Measurements from ENCODE around the gene SPOCK2.

The SPOCK2 gene

DNA sequence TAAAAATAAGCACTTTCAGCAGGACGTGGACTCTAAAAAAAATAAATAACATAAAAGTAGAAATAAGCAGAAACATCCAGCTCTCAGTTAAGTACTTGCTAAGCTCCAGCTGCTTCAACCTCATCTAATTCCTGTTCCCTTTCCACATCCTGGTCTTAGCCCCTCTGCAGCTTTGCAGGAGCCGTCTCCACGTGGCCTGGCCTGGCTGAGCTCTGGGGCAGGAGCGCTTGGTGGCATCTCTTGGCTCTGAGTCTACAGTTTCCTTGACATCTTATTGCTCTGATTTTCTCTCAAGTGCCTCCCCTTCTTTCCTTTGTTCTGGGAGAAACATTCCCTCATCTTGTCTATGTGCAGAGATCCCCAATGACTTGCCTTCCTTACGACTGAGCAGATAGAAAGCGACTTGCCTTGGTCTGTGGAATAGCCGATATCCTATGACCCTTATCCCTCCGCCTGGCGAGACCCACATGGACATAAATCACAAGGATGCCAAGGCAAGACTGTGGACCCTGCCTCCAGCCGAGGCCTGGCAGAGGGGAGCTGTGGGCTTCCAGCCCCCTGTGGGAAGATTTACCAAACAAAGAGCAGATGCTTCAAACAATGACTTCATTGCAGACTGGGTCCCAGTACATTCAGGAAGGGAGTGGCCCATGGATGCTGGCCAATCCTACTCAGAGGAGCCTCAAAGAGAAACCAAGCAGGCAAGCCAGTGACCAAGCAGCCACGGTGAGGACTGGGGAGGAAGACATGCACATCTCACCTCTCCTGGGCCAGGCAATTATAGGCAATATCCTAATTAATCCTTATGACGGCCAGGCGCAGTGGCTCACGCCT, 61.9 kb downstream of the SPOCK2 start:
- no peak for DNase-seq

DNA sequence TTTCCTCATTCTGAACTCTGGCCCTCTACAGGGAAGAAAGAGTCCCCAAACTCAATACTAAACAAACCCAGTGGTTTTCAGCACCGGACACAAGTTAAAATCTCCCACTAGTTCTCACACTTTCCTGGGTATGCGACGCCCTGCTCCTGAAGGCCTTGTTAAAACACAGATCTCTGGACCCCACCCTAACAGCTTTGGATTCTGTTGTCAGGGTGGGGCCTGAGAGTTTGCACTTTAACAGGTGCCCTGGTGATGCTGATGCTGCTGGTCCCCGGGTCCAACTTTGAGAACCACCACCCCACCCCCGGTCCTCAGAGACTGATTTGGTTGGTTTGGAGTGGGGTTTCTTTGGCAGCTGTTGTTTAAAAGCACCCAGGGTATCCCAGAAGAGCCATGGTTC, 62.5 kb downstream of the SPOCK2 start:
- DNase-seq, result no peak

DNA sequence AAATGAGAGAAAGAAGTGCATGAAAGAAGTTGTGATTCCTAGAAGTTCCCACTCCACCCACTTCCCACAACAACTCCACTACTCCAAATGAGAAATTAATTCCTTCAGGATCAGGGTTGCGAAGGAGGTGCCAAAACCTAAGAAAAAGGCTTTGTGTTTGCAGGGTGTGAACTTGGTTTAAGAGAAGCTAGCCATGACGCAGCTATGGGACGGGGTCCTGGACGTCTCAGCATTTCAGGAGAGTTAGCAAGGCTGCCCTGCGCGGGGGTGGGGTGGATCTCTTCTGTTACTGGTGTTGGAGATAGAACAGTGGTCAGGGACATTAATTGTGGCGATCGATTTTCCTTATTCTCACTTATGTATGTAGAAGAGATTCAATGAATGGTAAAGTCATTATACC, 63.0 kb downstream of the SPOCK2 start:
- DNase-seq, result no peak

DNA sequence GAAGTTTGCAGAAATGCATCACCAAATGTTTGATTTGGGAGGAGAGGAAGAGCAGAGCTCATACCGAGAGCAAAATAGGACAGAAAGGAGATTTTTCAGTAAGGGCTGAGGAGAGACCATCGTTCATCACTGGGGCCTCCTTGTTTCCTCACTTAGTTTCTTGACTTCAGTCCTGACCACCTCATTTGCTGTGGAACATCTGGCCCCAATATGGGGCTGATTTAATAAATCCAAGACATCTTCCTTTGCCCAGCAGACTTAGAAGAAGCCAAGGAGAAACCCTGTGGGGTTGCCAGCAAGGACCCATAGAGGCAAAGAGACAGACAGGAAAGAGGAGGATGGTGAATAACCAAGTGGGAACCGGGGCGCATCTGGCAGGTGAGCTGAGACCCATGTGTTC, 63.8 kb downstream of the SPOCK2 start:
- no peak for DNase-seq

DNA sequence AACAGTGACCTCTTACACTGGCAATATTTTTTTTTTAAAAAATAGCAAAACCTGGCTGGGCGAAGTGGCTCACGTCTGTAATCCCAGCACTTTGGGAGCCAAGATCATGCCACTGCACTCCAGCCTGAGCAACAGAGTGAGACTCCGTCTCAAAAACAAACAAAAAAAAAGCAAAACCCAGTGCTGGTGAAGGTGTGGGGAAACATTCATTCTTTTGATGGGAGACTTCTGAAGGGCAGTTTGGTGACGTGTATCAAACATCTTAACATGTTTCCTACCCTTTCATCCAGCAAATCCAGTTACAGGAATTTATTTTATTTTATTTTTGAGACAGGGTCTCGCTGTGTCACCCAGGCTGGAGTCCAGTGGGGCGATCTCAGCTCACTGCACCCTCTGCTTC, 66.1 kb downstream of the SPOCK2 start:
- DNase-seq, result no peak

DNA sequence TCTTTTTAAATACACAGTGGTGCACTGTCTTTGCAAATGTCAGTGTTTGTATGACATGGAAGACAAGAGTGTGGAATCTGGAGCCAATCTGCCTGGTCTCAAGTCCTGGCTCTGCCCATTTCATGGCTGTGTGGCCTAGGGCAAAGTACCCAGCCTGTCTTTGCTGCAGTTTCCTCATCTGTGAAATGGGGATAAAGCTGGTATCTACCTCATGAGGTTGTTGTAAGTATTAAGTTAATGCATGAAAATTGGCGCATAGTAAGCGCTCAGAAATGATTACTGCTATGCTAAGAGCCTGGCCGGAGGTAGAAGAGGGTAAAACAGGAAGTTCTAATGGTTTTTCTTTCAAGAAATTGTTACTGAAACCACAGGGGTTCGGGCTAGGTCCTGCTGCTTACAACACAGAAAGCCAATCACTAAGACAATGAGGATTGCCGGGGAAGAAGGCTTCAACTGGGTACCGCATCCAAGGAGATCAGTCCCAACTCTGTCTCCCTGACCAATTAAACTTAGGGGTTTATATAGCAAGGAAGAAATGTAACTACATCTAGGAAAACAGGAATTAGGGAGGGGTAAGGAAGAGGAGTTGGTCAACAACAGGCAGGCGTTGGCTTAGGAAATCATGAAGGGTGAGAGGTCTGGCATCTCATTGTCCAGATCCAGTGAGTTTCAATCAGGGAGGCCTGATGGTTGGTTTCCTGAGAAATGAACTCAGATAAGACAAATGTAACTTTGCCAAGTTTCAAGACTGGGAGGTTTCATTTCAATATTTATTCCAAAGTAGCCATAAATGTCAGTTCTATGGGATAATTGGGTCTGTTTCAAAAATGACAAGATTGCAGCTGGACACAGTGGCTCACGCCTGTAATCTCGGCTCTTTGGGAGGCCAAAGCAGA, 67.2 kb downstream of the SPOCK2 start:
- no peak for DNase-seq

DNA sequence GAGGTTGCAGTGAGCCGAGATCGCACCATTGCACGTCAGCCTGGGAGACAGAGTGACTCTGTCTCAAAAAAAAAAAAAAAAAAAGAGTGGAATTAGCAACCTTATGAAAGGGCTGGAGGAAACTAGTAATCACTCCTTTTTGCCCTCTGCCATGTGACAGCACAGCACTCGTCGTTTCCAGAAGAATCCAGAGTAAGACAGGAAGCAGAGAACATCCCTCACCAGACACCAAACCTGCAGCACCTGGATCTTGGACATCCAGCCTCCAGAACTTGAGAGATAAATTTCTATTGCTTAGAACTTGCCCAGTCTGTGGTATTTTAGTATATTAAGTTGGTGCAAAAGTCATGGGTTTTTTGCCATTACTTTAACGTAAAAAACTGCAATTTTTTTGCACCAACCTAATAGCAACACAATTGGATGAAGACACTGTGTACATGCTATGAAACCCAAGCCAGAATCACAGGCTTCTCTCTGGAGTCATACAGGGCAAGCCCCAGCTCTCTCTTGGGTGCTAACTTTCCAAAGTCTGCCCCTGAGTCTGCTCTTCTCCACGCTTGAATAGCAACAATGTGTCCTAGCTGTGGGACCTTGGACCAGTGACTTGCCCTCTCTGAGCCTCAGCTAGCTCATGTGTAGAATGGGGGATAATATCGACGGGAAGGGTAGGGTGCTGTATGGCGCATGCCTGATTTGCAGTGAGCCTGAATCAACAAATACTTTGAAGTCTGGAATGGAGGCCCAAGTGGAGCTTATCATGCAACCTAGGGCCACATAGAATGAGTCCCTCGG, 69.1 kb downstream of the SPOCK2 start:
- DNase-seq, result no peak

DNA sequence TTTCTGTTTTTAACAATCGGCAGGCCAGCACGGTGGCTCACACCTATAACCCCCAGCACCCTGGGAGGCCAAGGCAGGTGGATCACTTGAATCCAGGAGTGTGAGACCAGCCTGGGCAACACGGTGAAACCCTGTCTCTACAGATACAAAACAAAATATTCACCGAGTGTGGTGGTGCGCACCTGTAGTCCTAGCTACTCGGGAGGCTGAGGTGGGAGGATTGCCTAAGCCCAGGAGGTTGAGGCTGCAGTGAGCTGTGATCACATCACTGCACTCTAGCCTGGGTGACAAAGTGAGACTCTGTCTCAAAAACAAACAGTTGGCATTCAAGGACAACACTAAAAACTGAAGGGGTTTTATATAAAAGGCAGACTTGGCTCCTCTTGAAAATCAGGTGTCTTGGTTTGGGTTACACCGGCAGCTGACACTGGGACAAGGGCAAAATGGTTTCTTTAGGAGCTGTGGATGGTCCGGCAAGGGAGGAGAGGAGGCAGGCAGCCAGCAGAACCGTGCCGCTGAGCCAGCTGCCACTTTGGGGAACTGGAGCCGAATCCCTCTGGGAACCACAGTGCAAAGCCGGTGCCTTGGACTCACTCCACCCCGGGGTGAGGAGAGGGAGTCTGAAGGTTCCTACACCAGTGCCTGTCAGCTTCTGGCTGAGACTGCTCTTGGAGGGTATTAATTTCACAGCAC, 71.6 kb downstream of the SPOCK2 start:
- no peak for DNase-seq

DNA sequence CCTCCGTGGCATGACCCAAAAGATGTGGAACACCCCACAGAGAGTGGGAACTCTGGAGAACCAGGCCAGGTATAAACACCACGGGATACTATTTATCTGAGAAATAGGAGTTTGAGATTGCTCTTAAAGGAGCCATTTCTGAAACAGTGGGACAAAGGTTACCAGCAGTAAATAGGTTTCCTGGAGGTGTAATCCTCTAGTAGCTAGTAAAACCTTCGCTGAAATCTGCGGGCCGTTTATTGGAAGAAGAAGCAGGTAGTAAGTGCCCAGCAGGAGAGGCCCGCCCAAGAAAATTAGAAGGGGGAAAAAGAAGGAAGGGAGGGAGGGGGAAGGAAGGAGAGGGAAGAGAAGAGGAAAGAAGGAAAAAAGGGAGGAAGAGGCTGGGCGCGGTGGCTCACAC, 72.5 kb downstream of the SPOCK2 start:
- DNase-seq, result no peak

DNA sequence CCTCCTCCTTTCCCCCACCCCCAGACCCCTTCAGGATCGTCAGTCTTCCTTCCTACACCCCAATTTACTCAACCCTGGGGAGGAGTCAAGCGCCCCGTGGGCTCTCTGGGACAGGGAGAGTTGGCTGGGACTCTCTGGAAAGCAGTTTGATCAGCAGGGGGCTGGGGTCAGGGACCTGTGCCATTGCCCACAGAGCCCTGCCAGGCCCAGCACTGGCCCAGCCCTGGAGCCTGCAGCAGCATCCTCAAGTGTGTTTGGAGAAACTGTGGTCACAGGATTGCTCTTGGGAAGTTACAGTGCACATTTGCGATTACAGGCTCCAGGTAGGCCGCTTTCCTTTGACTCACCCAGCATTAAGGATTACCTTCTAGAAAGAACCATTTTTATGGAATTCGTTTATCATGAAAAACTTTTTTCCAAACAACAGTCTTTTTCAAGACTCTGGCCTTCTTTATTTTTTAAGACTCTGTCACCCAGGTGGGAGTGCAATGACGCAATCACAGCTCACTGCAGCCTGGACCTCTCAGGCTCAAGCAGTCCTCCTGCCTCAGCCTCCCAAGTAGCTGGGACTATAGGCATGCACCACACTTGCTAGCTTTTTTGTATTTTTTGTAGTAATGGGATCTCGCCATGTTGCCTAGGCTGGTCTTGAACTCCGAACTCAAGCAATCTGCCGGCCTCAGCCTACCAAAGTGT, 73.4 kb downstream of the SPOCK2 start:
- no peak for DNase-seq

DNA sequence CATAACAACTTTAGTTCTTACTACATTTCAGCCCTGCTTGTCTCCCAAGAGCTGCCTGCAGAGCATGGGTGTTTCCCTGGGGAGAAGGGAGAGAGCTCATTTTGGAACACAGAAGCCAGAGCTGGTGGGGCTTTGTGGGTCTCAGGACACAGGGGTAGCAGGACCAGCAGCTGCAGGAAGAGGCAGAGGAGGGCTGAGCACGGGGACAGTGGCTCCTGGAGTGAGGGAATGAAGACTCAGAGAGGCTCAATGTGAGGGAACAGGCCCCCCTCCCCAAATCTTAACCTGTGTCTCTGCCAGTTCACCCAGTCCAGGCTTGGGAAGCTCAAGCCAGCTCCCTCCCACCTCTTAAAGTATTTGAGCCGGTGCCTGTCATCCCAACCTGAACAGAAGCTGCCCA, 74.2 kb downstream of the SPOCK2 start:
- no peak for DNase-seq

DNA sequence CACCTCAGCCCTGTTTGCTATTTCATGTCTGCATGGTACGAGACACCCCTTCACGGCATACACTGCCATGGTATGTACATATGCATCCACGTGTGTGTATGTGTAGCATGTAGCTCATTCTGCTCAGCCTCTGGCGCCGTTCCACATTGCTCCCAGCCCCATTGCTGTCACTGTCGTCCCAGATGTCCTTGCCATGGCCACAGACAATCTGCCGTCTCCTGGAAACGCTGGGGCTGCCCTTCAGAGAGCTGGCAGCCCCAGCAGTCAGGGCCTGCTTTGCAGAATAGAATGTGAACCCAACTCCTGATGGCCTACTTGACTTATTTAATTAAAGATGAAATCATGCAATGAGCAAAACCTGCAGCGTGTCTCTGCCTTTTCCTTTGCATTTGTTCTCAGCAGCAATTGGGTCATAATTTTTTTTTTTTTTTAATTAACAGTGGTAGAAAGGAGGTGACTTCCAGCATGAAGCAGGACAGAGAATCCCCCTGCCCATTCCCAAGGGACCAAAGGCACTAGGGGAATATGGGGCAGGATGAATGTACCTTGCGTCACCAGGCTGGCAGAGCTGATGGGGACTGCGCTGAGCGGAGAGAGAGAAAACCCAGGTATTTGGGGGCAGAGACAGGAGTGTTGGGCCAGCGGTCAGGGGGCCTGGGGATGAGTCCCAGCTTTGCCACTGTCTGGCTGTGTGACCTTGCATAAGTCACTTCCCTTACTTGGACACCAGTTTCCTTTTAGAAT, 75.0 kb downstream of the SPOCK2 start:
- no peak for DNase-seq

DNA sequence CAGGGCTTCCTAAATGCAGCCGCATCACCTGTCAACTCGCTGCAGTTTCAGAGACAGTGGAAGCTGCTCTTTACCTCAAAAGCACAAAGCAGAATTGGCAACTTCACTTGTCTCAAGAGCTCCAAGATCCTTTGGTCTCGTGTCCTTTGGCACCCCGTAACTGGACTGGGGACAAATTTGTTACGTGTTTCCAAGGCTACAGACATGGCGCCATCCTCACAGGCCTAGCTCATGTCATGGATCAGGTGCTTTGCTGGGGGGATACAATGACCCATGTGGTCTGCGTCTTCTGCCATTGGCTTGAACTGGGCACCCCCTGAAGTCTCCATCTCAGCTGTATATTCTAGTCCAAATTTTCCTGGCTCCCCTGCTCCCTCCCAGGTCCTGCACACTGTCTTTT, 75.6 kb downstream of the SPOCK2 start:
- no peak for DNase-seq

DNA sequence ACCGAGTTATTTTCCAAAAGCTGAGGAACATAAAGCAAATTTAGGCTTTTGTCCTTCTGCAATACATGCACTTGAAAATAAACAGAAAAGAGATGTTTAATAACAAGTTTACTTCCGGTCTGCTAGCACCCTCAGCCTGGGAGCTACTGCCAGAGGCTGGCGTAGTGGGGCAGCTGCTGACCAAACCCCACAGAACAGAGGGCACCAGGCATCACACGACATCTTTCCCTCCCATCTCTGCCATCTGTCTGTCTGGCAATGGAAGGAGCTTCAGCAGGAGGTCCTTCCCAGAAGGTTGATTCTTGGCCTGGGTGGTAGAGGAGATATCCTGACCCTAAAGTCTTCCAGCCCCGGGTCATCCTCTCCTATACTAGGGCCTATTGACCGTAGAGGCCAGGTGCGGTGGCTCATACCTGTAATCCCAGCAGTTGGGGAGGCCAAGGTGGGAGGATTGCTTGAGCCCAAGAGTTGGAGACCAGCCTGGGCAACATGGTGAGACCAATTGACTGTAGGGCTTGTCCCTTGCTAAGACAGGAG, 76.3 kb downstream of the SPOCK2 start:
- no peak for DNase-seq

DNA sequence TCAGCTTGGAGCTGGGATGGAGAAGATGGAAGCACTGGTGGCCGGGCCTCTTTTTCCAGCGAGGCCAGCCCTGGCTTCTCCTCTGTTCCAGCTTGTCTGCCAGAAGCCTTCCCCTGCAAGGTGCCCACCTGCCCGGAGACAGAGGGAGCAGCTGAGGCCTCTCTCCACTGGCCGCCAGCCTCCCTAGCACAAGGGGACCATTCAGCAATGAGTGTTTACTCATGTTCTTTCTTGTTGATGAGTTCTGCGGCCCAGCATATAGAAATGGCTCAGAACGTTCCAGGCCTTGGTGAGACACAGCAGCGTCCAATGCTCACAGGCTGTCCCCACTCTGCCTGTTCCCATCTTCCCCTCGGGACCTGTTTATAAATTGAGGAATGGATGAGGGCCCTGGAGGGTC, 76.9 kb downstream of the SPOCK2 start:
- DNase-seq, result no peak

DNA sequence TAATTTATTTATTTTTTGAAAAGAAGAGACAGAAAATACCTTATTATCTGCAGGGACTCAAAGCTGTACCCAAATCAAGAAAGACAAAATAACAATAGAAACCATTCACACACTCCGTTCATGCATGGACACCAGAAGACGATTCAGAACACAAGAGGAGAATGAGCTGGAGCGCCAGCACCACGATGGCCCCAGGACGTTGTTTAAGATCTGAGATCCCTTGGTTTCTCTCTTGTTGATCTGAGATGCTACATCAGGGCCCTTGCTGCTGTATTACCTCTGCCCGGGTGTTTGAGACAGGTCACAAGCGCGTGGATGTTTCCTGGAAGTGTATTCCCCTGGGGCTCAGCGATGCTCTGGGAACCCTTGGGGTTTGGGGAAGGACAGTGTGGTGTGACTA, 77.3 kb downstream of the SPOCK2 start:
- DNase-seq, result no peak

DNA sequence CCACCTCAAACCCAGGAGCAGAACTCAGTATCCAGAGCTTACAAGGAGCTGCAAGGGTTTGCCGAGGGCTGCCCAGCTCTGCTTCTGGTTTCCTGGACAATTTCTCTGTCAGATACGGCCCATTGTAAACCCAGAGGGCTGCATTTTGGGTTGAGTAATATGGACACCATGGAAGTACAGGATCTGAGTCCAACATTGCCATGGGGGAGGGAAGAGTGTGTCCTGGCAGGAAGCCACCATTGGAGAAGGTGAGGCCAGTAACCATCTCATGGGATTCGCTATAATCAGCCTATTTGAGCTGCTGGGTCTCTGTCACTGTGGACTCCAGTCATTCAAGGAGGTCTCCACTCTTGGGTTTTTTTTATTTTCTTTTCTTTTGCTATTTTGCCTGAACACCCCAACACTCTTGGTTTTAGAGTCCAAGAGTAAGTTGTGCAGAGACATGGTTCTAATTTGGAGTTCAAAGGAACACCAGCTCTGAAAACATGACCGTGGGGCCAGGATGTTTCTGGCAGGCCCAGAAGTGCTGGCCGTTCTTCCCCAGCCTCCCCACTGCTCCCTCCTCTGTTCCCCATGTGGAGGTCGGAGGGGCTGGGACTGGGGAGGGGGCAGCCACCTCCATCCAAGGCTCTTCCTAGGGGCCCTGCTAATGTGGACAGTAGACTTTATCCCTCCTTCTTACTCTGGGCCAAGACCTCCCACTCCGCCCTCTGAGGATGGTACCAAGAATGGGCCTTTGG, 77.9 kb downstream of the SPOCK2 start:
- DNase-seq, result no peak

DNA sequence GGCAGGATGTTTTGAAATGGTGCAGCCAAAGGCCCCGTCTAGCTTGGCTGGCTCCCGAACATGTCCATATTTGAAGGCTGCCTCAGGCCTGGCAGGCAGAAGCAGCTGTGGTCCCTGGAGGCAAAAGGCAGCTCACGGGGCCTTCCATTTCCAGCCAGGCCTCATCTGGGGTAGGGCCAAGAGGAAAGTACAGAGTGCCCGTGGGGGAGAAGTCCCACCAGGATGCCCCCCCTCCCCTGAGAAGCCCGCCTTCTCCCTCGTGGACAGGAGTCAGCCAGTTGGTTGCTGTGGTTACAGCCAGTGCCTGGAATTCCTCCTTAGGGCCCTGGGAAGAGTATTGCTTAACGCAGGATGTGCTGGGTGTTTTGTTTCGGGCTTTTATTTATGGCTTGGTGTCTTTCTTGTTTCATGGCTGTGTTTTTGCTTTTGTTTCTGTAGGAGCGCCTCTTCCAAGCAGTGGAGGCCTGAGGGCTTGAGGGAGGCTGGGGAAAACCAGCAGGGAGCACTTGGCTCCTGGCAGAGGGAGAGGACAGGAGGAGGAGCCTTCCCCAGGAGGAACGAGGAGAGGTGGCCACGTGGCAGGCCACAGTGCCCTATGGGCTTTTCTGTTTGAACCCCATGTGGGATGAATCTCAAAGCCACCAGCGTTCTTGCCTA, 78.8 kb downstream of the SPOCK2 start:
- no peak for DNase-seq

DNA sequence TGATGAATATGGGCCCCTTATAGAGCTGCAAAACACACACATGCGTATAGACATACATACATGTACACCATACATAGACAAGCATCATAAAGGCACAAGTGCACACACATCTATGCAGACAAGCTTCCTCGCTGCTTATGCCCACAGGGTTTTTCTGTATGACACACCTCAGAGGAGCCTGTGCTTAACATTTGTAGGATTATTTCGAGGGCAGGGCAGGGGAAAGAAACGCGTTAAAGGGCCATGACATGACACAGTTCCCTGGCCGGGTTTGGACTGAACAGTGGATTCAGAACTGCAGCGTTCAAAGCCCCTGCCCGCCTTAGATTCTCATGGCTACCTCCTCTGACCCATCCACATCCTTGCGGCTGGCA, 79.3 kb downstream of the SPOCK2 start:
- no peak for DNase-seq

All from stimulated activated CD4-positive, alpha-beta T cell treated with anti-CD3 and anti-CD28 coated beads, Interleukin-2, amount 100 ng/mL, for 24 hours (primary cell).